Mucosa of gallbladder (tissue), 1 donor: ENCODE data around the gene NR5A1. TPM values are rescaled to one million over a fixed set of nuclear protein-coding genes. Genes with fewer than 3 reads are reported as not detected.

Source experiments
- DNase-seq: peaks from one replicate; pipeline ENCODE4 v3.0.0-alpha.2; 2020; ENCODE audit warnings: low spot score
- total RNA-seq: library from RNA; stranded (reverse); gene quantifications from one replicate; pipeline ENCODE4 v1.2.1, GENCODE V29; 2021
- donor health status: DM: no; HTN: no; CAD: no.

The NR5A1 gene
- total RNA-seq, 1 donor from 2014 or later = 0.37 TPM

DNA sequence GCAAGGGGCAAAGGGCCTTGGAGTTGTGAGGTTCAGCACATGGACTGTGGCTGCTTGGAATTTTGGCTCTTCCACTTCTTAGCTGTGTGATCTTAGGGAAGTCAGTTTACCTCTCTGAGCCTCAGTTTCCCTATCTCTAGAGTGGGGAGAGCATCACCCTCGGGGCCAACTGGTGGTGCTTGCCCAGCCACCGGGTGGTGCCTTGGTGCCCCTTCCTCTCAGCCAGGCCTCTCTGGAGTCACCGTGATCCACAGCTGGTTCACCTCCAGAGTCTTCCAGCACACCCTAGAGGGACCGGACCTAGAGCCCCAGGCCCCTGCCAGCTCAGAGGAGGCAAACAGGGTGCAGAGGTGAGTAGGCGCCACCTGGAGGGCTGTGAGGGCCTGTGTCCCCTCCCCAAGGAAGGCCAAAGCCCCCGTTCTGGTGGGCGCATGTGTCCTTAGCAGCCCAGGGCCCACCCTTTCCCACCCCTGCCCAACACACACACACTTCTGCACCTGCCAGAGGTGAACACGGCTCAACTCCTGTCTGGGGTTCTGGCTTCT is 49.2 kb downstream of the NR5A1 start:
- no peak for DNase-seq

- DNase-seq = no peak
Observed at GRCh38 chr9:124457079-124457886, 49.9 kb downstream of the NR5A1 start.

DNA sequence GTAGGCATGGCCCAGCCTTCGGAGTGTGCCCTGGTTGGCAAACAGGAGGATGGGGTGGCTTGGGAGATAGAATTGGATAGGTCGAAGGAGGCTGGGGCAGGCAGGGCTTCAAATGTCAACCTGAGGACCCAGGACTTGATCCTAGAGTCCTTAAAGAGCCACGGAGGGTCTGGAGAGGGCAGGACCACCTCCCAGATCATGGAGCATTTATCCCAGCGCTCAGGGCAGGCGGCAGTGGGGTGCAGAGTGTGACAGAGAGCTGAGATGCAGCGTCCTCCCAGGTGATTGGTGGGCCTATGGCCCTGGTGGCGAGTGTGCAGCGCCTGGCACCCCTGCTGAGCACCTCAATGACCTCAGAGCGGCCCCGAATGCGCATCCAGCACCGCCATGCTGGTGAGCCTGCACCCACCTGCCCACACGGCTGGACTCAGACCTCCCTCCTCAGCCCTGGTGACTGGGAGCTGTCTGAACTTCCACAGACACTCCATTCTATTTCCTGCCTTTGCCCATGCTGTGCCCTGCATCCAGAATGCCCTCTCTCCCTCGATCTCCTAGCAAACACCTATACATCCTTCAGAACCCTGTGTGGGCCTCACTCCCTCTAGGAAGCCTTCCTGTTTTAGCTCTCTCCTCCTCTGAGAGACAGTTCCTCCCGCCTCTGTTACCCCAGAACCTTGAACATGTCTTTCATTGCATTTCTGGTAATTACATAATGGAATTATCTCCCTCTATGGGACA is 50.7 kb downstream of the NR5A1 start:
- DNase-seq = no peak

DNA sequence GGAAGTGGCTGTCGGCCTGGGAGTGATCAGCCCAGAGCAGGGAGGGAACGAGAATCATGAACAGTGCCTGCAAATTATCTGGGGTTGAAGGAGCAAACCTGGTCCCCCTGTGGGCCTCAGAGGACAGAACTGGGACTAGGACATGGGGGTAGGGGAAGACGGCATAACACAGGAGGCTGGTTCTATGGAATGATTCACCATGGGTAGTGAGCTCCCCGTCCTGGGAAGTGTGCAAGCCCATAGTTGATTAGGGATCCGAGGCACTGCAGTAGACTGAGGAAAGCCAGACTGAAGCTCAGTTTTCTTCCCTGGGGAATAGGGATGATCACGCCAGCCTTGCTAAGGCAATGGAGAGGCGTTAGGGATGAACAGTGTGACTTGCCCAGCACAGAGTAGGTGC is 51.4 kb downstream of the NR5A1 start:
- DNase-seq = no peak

DNA sequence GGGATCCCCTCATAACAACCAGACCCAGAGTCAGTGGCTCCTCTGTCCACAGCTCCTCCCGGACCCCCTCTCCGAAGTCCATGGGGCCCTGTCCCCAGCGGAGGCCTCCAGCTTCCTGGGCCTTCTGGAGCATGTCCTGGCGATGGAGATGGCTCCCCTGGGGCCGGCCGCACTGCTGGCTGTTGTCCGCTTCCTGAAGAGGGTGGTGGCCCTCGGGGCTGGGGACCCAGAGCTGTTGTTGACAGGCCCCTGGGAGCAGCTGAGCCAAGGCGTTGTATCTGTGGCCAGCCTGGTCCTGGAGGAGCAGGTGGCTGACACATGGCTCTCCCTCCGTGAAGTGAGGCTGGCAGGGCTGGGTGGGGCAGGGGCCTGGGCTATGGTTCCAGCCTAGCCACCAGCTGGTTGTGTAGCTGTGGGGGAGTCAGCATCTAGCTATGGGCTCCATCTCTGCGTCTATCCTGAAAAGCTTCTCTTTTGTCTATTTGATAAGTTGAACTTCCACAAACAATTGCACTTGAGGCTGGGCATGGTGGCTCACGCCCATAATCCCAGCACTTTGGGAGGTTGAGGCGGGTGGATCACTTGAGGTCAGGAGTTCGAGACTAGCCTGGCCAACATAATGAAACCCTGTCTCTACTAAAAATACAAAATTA is 52.3 kb downstream of the NR5A1 start:
- no peak for DNase-seq

DNA sequence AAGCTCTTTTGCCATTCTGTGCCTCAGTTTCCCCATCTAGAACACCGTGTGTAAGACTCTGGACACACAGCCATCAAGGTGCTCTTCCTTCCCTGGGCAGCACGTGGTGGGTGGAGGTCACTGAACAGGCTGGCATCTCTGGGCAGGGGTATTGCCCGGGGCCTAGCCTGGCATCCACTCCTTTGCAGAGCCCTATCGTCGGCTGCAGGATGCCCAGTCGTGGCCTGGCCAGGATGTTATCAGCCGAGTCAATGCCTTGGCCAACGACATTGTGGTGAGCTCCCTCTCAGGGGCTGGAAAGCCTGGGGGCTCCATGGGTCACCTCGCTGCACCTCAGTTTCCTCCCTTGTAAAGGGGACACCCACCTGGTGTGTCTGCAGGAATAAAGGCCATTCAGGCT is 52.9 kb downstream of the NR5A1 start:
- DNase-seq = no peak

DNA sequence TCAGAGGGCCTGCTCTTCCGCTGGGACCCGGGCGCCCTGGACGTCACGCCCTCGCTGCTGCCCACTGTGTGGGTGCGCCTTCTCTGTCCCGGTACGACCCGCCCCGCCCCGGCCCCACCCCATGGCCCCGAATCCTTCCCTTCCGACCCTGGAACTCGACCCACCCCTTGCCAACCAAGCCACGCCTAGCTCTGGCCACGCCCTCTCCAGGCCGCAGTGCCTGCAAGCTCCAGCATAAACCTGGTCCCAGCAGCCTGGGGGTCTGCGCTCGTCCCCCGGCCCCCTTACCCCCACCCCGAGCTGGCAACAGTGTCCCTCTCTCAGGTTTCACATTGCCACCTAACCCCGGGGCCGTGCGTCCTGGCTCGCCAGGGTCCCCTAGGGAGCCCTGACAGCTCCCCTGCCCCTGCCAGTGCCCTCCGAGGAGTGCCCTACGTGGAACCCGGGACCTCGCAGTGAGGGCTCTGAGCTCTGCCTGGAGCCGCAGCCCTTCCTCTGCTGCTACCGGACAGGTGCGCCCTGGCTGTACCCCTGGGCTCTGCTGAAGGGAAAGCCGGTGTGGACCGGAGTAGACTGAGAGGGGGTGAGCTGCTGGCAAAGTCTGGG is 53.5 kb downstream of the NR5A1 start:
- DNase-seq = no peak

DNA sequence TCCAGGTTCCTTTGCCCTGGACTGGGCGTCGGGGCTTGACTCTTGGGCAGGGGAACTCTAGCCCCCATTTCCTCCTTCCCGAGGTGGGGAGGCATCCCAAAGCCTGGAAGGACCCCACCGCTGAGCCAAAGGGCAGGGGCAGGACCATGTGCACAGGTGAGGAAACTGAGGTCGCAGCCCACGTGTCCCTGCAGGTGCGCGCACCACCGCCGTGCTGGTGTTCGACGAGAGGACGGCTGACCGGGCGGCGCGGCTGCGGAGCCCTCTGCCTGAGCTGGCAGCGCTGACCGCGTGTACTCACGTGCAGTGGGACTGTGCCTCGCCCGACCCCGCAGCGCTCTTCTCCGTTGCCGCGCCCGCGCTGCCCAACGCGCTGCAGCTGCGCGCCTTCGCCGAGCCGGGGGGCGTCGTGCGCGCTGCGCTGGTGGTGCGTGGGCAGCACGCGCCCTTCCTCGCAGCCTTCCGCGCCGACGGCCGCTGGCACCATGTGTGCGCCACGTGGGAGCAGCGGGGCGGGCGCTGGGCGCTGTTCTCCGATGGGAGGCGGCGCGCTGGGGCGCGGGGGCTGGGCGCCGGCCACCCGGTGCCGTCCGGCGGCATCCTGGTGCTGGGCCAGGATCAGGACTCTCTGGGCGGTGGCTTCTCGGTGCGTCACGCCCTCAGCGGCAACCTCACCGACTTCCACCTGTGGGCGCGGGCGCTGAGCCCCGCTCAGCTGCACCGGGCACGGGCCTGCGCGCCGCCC is 54.2 kb downstream of the NR5A1 start:
- no peak for DNase-seq

GRCh38 chr9:124452326-124452725 is 54.9 kb downstream of the NR5A1 start:
- no peak for DNase-seq

GRCh38 chr9:124450931-124451661 is 56.1 kb downstream of the NR5A1 start:
- DNase-seq = no peak

GRCh38 chr9:124450241-124450924 is 56.8 kb downstream of the NR5A1 start, which contains the start of gene ADGRD2:
Gene ADGRD2, plus strand, starts transcription at chr9:124450451. Its CDS starts 1,216 bp downstream, at chr9:124451667.
- DNase-seq = no peak

- no peak for DNase-seq
Observed at GRCh38 chr9:124449381-124450151, 57.6 kb downstream of the NR5A1 start.

DNA sequence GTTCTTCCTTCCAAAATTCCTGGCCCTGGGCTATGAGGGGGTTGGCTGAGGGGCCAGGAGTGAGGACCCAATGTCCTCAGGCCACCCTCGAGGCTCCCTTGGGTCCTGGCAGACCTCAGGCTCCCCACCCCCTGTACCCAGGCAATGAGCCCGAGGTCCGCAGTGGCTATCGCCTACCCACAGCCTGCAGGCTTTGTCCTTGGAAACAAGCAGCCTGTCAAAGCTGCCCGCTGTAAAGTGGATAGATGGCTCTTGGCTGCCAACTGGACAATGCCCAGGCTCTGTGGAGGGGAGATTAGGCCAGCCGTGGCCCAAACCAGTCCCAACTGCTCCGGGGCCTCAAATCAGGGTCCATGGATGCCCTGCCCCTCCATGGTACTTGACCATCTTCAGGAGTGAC is 59.2 kb downstream of the NR5A1 start:
- no peak for DNase-seq

GRCh38 chr9:124447297-124447661 is 59.9 kb downstream of the NR5A1 start:
- no peak for DNase-seq

- no peak for DNase-seq
Observed at GRCh38 chr9:124444166-124444565, 63.0 kb downstream of the NR5A1 start.

GRCh38 chr9:124443625-124444024 is 63.6 kb downstream of the NR5A1 start:
- no peak for DNase-seq

DNA sequence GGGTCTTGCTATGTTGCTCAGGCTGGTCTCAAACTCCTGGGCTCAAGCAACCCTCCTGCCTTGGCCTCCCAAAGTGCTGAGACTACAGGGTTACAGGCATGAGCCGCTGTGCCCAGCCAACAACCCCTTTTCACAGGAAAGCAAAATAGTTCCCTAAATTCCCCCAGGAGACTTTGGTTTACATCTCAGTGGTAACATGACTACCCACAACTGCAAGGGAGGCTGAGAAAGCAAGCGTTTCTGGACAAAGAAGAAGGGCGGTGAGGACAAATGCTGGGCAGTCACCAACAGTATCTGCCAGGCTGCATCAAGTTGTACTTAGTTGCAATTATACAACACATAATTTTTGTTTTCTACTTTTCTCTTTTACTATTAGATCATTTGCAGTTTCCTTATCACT is 64.4 kb downstream of the NR5A1 start:
- no peak for DNase-seq

- DNase-seq = no peak
Observed at GRCh38 chr9:124442379-124442778, 64.8 kb downstream of the NR5A1 start.

GRCh38 chr9:124441291-124441690 is 65.9 kb downstream of the NR5A1 start:
- DNase-seq = no peak
